Uterus (tissue), 4 donors: ENCODE data around the gene GNAO1. TPM values are rescaled to one million over a fixed set of nuclear protein-coding genes. Genes with fewer than 3 reads are reported as not detected.

Experiments used
- DNase-seq, 2 donors: peaks; one replicate each; pipeline ENCODE4 v3.0.0-alpha.2; 2019 to 2020
- H3K27ac ChIP-seq, 2 donors: fragments of 200-600 bp; sonication (generic); 1 replicate in 1 of 2; 2 replicates in 1 of 2; pipeline ENCODE4 v1.5.1; 2016 to 2018
- H3K27me3 ChIP-seq, 2 donors: fragments of 200-600 bp; sonication (generic); one replicate each; pipeline ENCODE4 v1.5.1; 2018 to 2019; ENCODE audit warnings: control low read depth in 1 of 2
- H3K36me3 ChIP-seq, 2 donors: fragments of 200-600 bp; sonication (generic); one replicate each; pipeline ENCODE4 v1.5.1; 2019; ENCODE audit warnings: control low read depth in 1 of 2
- H3K4me1 ChIP-seq, 2 donors: fragments of 200-600 bp; sonication (generic); one replicate each; pipeline ENCODE4 v1.5.1; 2018 to 2019; ENCODE audit warnings: control low read depth in 1 of 2
- H3K4me3 ChIP-seq, 2 donors: fragments of 200-600 bp; sonication (generic); 1 replicate in 1 of 2; 2 replicates in 1 of 2; pipeline ENCODE4 v1.5.1; 2018 to 2019; ENCODE audit warnings: mild to moderate bottlenecking in 1 of 2
- H3K9me3 ChIP-seq, 2 donors: fragments of 200-600 bp; sonication (generic); one replicate each; pipeline ENCODE4 v1.5.1; 2019; ENCODE audit warnings: control low read depth in 1 of 2
- CTCF ChIP-seq, 4 experiments: fragments of 200-600 bp in 2 of 4; fragments of 450-650 bp in 2 of 4; sonication (generic) in 2 of 4; IDR thresholded peaks; one replicate each; pipeline ENCODE4 v1.5.1; 2016 to 2019; ENCODE audit warnings: antibody characterized with exemption in 4 of 4, mild to moderate bottlenecking in 2 of 4, moderate library complexity in 1 of 4
- POLR2A ChIP-seq, 2 donors: fragments of 450-650 bp; IDR thresholded peaks; one replicate each; pipeline ENCODE4 v1.6.1; 2016; ENCODE audit warnings: antibody characterized with exemption in 2 of 2, mild to moderate bottlenecking in 1 of 2, moderate library complexity in 1 of 2
- intact Hi-C: fragments of 100-400 bp; cut with DNase I; formaldehyde crosslinking; loops from one replicate; pipeline ENCODE4 v1.15.1; 2023; ENCODE audit warnings: low total_unique reads
- total RNA-seq, 4 donors: library from RNA; depleted of rRNA in 3 of 4; stranded (reverse); fragments of >200 nt in 3 of 4; gene quantifications; one replicate each; pipeline versions ENCODE4 v1.1.0 to v1.2.4, GENCODE V29; 2014 to 2023
- donor health status: DM: yes; HTN: yes; CAD: no.

GNAO1 gene
- total RNA-seq, 4 donors from 2014 or later, result 0.26 to 7.2 (median 1.6) TPM; not detected in 1

- Histone ChIP-seq H3K27ac (no peak overlapping the region), H3K27me3 (no peaks in the 10 kb centered on the region), H3K4me3 (no peak overlapping the region), H3K36me3 (no peaks in the 10 kb centered on the region), H3K9me3 (no peaks in the 10 kb centered on the region), H3K4me1 (no peaks in the 10 kb centered on the region)
- TF ChIP-seq CTCF (IDR thresholded peaks at IDR 0.05) (no peak), POLR2A (IDR thresholded peaks at IDR 0.05) (no peak)
- DNase-seq, result no peak
- intact Hi-C loops, result no loop called here
Observed at GRCh38 chr16:56244612-56245011, 53.3 kb downstream of the GNAO1 start.

- TF ChIP-seq CTCF (IDR thresholded peaks at IDR 0.05), result no peak
- no peak for TF ChIP-seq POLR2A (IDR thresholded peaks at IDR 0.05)
- DNase-seq, result no peak
- Histone ChIP-seq H3K9me3 (no peaks in the 10 kb centered on the region), H3K4me1 (no peaks in the 10 kb centered on the region), H3K27ac (no peak overlapping the region), H3K4me3 (no peak overlapping the region), H3K27me3 (no peaks in the 10 kb centered on the region), H3K36me3 (no peaks in the 10 kb centered on the region)
- intact Hi-C loops, result no loop called here
Observed at GRCh38 chr16:56245197-56245596, 53.9 kb downstream of the GNAO1 start.

DNA sequence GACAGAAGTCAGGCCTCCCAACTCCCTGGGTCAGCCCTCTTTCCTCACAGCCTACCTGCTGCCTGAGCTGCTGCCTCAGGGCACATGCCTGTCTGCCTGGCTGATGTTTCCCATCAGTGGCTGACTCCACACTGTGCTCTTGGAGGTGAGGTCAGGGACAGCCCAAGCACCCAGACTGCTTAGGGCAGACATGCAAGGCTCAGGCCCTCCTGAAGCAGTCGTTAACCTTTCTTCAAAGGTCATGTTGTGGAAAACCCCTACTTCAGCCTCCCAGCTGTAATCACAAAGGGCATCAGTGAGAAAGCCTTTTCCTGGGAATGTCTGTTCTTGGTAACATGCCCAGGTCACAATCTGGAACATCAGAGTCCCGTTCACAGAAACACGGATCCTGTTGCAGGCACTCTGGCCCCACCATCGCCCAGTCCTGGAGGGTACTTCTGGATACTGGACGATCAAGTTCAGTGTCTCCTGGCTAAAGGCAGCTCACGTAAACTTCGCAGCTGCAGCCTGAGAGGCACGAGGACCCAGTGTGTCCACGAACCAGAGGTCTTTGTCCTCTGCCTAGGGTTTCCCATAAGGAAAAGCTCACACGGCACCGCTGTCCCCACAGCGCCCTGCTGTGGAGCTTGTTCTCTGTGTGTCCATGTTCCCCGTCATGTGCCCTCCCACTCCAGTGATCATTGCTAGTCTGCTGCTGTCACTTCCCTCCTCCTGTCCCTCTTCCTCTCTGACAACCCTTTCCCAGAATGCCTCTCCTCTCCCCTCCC is 54.9 kb downstream of the GNAO1 start:
- Histone ChIP-seq H3K9me3 (no peaks in the 10 kb centered on the region), H3K36me3 (no peaks in the 10 kb centered on the region), H3K4me3 (no peak overlapping the region), H3K4me1 (no peaks in the 10 kb centered on the region), H3K27me3 (no peaks in the 10 kb centered on the region), H3K27ac (no peak overlapping the region)
- DNase-seq, result no peak
- intact Hi-C loops, result no loop called here
- TF ChIP-seq POLR2A (IDR thresholded peaks at IDR 0.05) (no peak), CTCF (IDR thresholded peaks at IDR 0.05) (no peak)

DNA sequence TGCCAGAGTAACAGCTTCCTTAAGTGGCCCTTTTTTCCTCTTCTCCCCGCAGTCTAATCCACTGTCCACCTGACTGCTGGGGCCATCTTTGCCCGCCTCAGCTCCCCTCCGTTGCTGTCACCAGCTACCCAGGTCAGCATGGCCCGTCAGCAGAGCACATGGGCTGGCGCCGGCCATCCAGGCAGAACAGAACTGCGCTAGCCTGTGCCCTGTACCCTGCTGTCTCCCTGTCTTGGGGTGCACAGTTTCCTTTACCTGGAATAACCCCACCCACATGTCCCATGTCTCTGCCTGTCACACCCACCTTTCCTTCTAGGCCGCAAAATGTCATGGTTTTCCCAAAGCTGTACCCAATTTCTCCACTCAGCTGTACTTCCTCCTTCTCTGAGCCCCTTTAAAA is 55.7 kb downstream of the GNAO1 start:
- intact Hi-C loops, result no loop called here
- H3K27ac ChIP-seq, result no peak overlapping the region

More for the DNA sequence above, 55.7 kb downstream of the GNAO1 start:
- DNase-seq, result no peak
- Histone ChIP-seq H3K27me3 (no peaks in the 10 kb centered on the region), H3K4me3 (no peak overlapping the region), H3K36me3 (no peaks in the 10 kb centered on the region), H3K4me1 (no peaks in the 10 kb centered on the region), H3K9me3 (no peaks in the 10 kb centered on the region)
- TF ChIP-seq POLR2A (IDR thresholded peaks at IDR 0.05) (no peak), CTCF (IDR thresholded peaks at IDR 0.05) (no peak)
